ENCODE data around the gene PF4V1.

DNA sequence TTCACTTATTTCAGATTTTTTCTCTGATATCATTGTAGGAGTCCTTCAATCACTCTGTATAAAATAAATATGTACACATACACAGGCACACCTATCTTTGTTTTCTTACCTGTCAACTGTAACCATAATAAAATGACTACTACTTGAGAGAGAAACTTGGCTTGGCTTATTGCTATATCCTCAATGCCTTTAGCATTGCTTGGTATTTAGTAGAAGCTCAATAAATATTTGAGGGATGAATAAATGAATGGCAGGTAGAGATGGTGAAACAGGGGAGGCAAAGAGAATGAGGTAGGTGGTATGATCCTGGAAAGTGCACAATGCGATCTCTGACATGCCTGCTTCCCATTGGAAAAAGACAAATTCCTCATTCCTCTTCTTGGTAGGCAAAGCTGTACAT, 38.4 kb upstream of the PF4V1 start:
- no peak for TF ChIP-seq GATA2 (IDR thresholded peaks at IDR 0.05; ENCODE audit: low read depth, low read length)
- no peak for TF ChIP-seq GATA3 (IDR thresholded peaks at IDR 0.05; ENCODE audit: low read depth, low read length)
